ENCODE results near the gene FAM3D.

GRCh38 chr3:58645726-58646125 lies 20.8 kb downstream of the FAM3D start:
- TF ChIP-seq EZH2phosphoT487 (IDR thresholded peaks at IDR 0.05; ENCODE audit: borderline replicate concordance, low read length) (no peak), CTCF (IDR thresholded peaks at IDR 0.05; ENCODE audit: low read depth, low read length, poor library complexity, severe bottlenecking) (no peak)

All from DOHH2 (cell line).